Activated T-cell treated with anti-CD3 and anti-CD28 coated beads for 48 hours (primary cell): ENCODE results near the gene KCNK16.

Source experiments
- DNase-seq: peaks from one replicate; pipeline ENCODE4 v3.0.0-alpha.2; 2020; ENCODE audit warnings: low read depth

KCNK16 gene

GRCh38 chr6:39341937-39342336, 19.4 kb upstream of the KCNK16 start:
- no peak for DNase-seq

GRCh38 chr6:39341352-39341751, 18.9 kb upstream of the KCNK16 start:
- DNase-seq: no peak

- DNase-seq: no peak
Measured at GRCh38 chr6:39339868-39340550, 17.5 kb upstream of the KCNK16 start.

GRCh38 chr6:39339096-39339867, 16.8 kb upstream of the KCNK16 start:
- no peak for DNase-seq

- no peak for DNase-seq
Measured at GRCh38 chr6:39338397-39338796, 15.9 kb upstream of the KCNK16 start.

GRCh38 chr6:39335780-39336545, 13.5 kb upstream of the KCNK16 start:
- no peak for DNase-seq

GRCh38 chr6:39333644-39334438, 11.3 kb upstream of the KCNK16 start:
- no peak for DNase-seq

- DNase-seq: no peak
Measured at GRCh38 chr6:39330476-39330875, 8.0 kb upstream of the KCNK16 start.

- no peak for DNase-seq
Measured at GRCh38 chr6:39330057-39330456, 7.6 kb upstream of the KCNK16 start.

- no peak for DNase-seq
Measured at GRCh38 chr6:39328066-39328465, 5.6 kb upstream of the KCNK16 start.

- DNase-seq: no peak
Measured at GRCh38 chr6:39327507-39327906, 5.0 kb upstream of the KCNK16 start.

GRCh38 chr6:39321761-39322160, 741 bp downstream of the KCNK16 start:
- DNase-seq: no peak

- no peak for DNase-seq
Measured at GRCh38 chr6:39320363-39320984, 2.0 kb downstream of the KCNK16 start.

GRCh38 chr6:39319621-39320362, 2.7 kb downstream of the KCNK16 start:
- DNase-seq: no peak

- DNase-seq: no peak
Measured at GRCh38 chr6:39317256-39317655, 5.2 kb downstream of the KCNK16 start.

GRCh38 chr6:39314273-39314795, 8.2 kb downstream of the KCNK16 start, which contains the start of gene KCNK17:
KCNK17 (minus strand) TSS chr6:39314419; CDS start chr6:39314320, 99 bp downstream.
- DNase-seq: no peak

GRCh38 chr6:39313526-39314272, 8.8 kb downstream of the KCNK16 start:
- DNase-seq: no peak

GRCh38 chr6:39312912-39313525, 9.5 kb downstream of the KCNK16 start:
- DNase-seq: no peak

- DNase-seq: no peak
Measured at GRCh38 chr6:39310542-39310941, 12.0 kb downstream of the KCNK16 start.
